Activated naive CD4-positive, alpha-beta T cell treated with anti-CD3 and anti-CD28 coated beads, Interleukin-2, amount 50 U/mL, for 72 hours (primary cell): ENCODE measurements around the gene MSRB1. TPM values are rescaled to one million over a fixed set of nuclear protein-coding genes. Genes with fewer than 3 reads are reported as not detected.
A peak's percentile ranks its signal among the peaks of the same experiment; 100 is the strongest.
"Not testable (repeated sequence)": the region's sequence is repeated elsewhere in the genome, so short reads cannot be mapped to it uniquely, and the experiment has no call there.

Experiments
- ATAC-seq, 2 donors: fragments of 150-1000 bp; cut with Tn5 transposase; 2 replicates each; pipeline ENCODE4 v1.10.0; 2021; ENCODE audit warnings: mild to moderate bottlenecking in 2 of 2, moderate library complexity in 2 of 2
- DNase-seq, 2 donors: peaks; one replicate each; pipeline ENCODE4 v3.0.0; 2021 to 2022; ENCODE audit warnings: low spot score in 2 of 2
- H3K27ac Mint-ChIP-seq, 2 donors: one replicate each; pipeline ENCODE4 v1.8.0; 2022; ENCODE audit warnings: mild to moderate bottlenecking in 2 of 2, mixed read lengths in 2 of 2
- H3K36me3 Mint-ChIP-seq, 2 donors: one replicate each; pipeline ENCODE4 v1.8.0; 2022; ENCODE audit warnings: mixed read lengths in 2 of 2
- H3K9me3 Mint-ChIP-seq, 2 donors: one replicate each; pipeline ENCODE4 v1.8.0; 2022; ENCODE audit warnings: mixed read lengths in 2 of 2
- total RNA-seq, 2 donors: library from RNA; stranded (reverse); gene quantifications; one replicate each; pipeline ENCODE4 v1.2.3, GENCODE V29; 2022

Gene MSRB1
- total RNA-seq, 2 donors from 2014 or later, result 17.3 to 41.7 TPM

GRCh38 chr16:1903845-1904840 lies 38.9 kb downstream of the MSRB1 start:
- ATAC-seq (no peak), DNase-seq (no peak)
- H3K9me3 Mint-ChIP-seq, result no peaks in the 10 kb centered on the region
- no peaks in the 10 kb centered on the region for H3K36me3 Mint-ChIP-seq
- H3K27ac Mint-ChIP-seq, result peak overlapping the region in 1 of 2 donors; percentile 55

DNA sequence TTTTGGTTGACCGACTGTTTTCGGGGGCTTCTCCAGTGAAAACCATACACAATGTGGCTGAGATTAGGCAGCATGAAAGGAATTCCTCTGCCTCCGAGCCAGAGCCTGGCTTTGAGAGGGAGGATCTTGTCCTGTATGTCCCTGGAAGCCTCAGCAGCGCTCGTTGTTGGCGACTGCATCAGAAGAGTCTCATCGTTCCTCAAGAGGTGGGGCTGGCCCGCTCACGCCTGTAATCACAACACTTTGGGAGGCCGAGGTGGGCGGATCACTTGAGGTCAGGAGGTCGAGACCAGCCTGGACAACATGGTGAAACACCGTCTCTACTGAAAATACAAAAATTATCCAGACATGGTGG lies 39.8 kb downstream of the MSRB1 start:
- no peak overlapping the region for H3K27ac Mint-ChIP-seq
- H3K9me3 Mint-ChIP-seq, result no peaks in the 10 kb centered on the region
- H3K36me3 Mint-ChIP-seq, result no peaks in the 10 kb centered on the region
- DNase-seq, result no peak
- ATAC-seq, result no peak

- H3K27ac Mint-ChIP-seq, result no peak overlapping the region
- no peaks in the 10 kb centered on the region for H3K36me3 Mint-ChIP-seq
- ATAC-seq, result no peak
- no peaks in the 10 kb centered on the region for H3K9me3 Mint-ChIP-seq
- no peak for DNase-seq
These were observed 40.3 kb downstream of the MSRB1 start for GRCh38 chr16:1902547-1903219.

DNA sequence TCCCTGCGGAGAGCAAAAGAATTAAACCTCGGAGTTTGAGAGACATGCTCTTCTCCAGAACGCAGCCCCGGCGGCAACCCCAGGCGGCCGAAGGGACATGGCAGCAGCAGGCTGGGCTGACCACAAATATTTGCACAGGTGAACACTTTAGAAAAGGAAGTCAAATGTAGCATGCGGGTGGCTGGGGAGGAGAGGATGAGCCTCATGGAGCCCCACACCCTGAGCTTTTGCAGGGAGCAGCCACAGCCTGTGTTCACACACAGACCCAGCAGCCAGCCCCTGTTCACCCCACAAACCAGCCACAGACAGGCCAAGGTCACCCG lies 42.6 kb downstream of the MSRB1 start:
- Mint-ChIP-seq H3K9me3 (no peaks in the 10 kb centered on the region), H3K36me3 (no peaks in the 10 kb centered on the region), H3K27ac (no peak overlapping the region)
- ATAC-seq (no peak), DNase-seq (no peak)

GRCh38 chr16:1899641-1900451 lies 43.2 kb downstream of the MSRB1 start:
- Mint-ChIP-seq H3K36me3 (no peaks in the 10 kb centered on the region), H3K27ac (no peak overlapping the region), H3K9me3 (no peaks in the 10 kb centered on the region)
- DNase-seq, result no peak
- no peak for ATAC-seq

- not testable (repeated sequence) for H3K36me3 Mint-ChIP-seq, ATAC-seq
These were observed 45.3 kb downstream of the MSRB1 start for GRCh38 chr16:1897692-1898091.

GRCh38 chr16:1895949-1896675 lies 46.9 kb downstream of the MSRB1 start:
- DNase-seq (no peak), ATAC-seq (no peak)
- Mint-ChIP-seq H3K9me3 (no peaks in the 10 kb centered on the region), H3K36me3 (no peaks in the 10 kb centered on the region), H3K27ac (no peak overlapping the region)

More at GRCh38 chr16:1897692-1898091, 45.3 kb downstream of the MSRB1 start:
- not testable (repeated sequence) for H3K9me3 Mint-ChIP-seq, DNase-seq, H3K27ac Mint-ChIP-seq

DNA sequence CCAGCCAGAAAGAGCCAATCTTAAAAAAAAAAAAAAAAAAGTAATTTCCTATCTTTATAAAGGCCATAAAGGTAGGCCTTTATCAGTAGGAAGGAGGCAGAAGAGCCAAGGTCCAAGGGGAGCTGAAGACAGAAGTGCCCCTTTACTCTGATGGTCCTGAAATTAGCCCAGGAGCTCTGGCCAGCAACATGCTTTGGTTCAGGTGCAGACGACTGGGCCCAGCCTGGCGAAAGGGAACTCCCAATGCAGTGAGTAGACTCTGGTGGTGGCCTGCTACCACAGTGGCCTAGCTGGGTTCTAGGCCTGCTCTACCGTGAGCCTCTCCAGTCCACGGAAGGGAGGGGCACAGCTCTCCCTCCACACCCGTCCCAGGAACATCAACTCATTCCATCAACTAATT lies 47.9 kb downstream of the MSRB1 start:
- H3K9me3 Mint-ChIP-seq, result no peaks in the 10 kb centered on the region

GRCh38 chr16:1890708-1891050 lies 52.3 kb downstream of the MSRB1 start:
- ATAC-seq (no peak), DNase-seq (no peak)
- Mint-ChIP-seq H3K27ac (no peak overlapping the region), H3K36me3 (no peaks in the 10 kb centered on the region), H3K9me3 (no peaks in the 10 kb centered on the region)

More for the DNA sequence above, 47.9 kb downstream of the MSRB1 start:
- Mint-ChIP-seq H3K27ac (no peak overlapping the region), H3K36me3 (no peaks in the 10 kb centered on the region)
- DNase-seq (no peak), ATAC-seq (no peak)

DNA sequence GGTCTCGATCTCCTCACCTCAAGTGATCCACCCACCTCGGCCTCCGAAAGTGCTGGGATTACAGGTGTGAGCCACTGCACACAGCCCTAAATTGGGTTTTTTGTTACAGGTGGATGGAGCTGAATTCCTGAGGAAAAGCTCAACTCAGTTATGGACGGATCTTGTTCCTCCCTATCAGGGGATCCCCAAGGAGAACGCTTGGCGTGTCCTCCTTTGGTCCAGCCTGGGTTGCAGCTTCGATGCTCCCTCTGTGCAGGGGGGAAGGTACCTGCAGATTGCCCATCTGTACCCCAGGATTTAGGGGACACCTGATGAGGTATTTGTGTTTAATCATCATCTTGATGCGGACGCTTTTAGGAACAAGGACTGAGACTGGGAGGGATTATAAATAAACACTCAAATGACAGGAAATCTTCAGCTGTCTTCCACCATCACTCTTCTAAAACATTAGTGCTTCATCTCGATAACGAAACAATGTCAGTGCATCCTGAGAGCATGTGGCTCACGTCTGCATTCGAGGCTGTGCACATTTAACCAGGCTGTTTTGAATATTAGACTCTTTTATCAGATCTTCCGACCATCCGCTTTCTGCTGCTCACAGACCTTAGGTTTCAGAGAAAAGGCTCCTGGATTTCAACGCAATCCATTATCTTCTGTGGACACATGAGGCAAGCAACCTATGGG lies 52.8 kb downstream of the MSRB1 start:
- no peaks in the 10 kb centered on the region for H3K9me3 Mint-ChIP-seq
- H3K27ac Mint-ChIP-seq, result no peak overlapping the region
- no peak for DNase-seq
- ATAC-seq, result no peak
- H3K36me3 Mint-ChIP-seq, result no peaks in the 10 kb centered on the region

Other genes starting within 250 kb of the MSRB1 start
- gene MAPK8IP3, start 237.0 kb downstream of the MSRB1 start, total RNA-seq, result 10 to 100 TPM; 76.1 to 83.6 TPM
- 10 to 100 TPM; 30.9 to 55.6 TPM for gene NME3, start 171.7 kb downstream of the MSRB1 start, total RNA-seq
- 10 to 100 TPM; 21.9 to 24.0 TPM for gene EME2, start 170.4 kb downstream of the MSRB1 start, total RNA-seq
- gene MRPS34, start 170.1 kb downstream of the MSRB1 start, total RNA-seq, result 100 to 1,000 TPM; 106 to 180 TPM
- gene SPSB3, start 160.6 kb downstream of the MSRB1 start, total RNA-seq, result 10 to 100 TPM; 19.1 to 29.2 TPM
- 10 to 100 TPM; 41.0 to 48.3 TPM for gene NUBP2, start 160.2 kb downstream of the MSRB1 start, total RNA-seq
- gene IGFALS, start 149.5 kb downstream of the MSRB1 start, total RNA-seq, result not detected
- gene HAGH, start 116.4 kb downstream of the MSRB1 start, total RNA-seq, result 10 to 100 TPM; 31.7 to 65.6 TPM
- gene FAHD1, start 116.0 kb downstream of the MSRB1 start, total RNA-seq, result 10 to 100 TPM; 11.9 to 13.0 TPM
- under 1 TPM; 0.43 to 0.45 TPM for gene MEIOB, start 71.0 kb downstream of the MSRB1 start, total RNA-seq
- gene HS3ST6, start 24.8 kb downstream of the MSRB1 start, total RNA-seq, result not detected
- gene RPL3L, start 11.5 kb upstream of the MSRB1 start, total RNA-seq, result not detected
- 10 to 100 TPM; 63.4 to 98.8 TPM for gene NDUFB10, start 16.3 kb upstream of the MSRB1 start, total RNA-seq
- gene RPS2, start 21.6 kb upstream of the MSRB1 start, total RNA-seq, result 1,000 to 10,000 TPM; 5,211 to 5,668 TPM
- gene RNF151, start 23.7 kb upstream of the MSRB1 start, total RNA-seq, result under 1 TPM in 1 of 2 donors, not detected in 1; 0.41 TPM
- gene TBL3, start 28.9 kb upstream of the MSRB1 start, total RNA-seq, result 10 to 100 TPM; 18.8 to 37.2 TPM
- gene NOXO1, start 38.3 kb upstream of the MSRB1 start, total RNA-seq, result not detected
- 10 to 100 TPM; 19.1 to 25.0 TPM for gene GFER, start 41.0 kb upstream of the MSRB1 start, total RNA-seq
- gene SYNGR3, start 46.8 kb upstream of the MSRB1 start, total RNA-seq, result 1 to 10 TPM; 2.0 to 9.0 TPM
- gene ZNF598, start 66.6 kb upstream of the MSRB1 start, total RNA-seq, result 10 to 100 TPM; 72.2 to 87.9 TPM
- 1 to 10 TPM in 1 of 2 donors, under 1 TPM in 1; 0.61 to 4.6 TPM for gene NPW, start 76.6 kb upstream of the MSRB1 start, total RNA-seq
- gene NHERF2, start 83.7 kb upstream of the MSRB1 start, total RNA-seq, result 1 to 10 TPM in 1 of 2 donors, under 1 TPM in 1; 0.82 to 3.7 TPM
- gene NTHL1, start 104.6 kb upstream of the MSRB1 start, total RNA-seq, result 10 to 100 TPM; 21.6 to 25.3 TPM
- 100 to 1,000 TPM in 1 of 2 donors, 10 to 100 TPM in 1; 70.5 to 121 TPM for gene TSC2, start 104.8 kb upstream of the MSRB1 start, total RNA-seq
- gene PKD1, start 192.7 kb upstream of the MSRB1 start, total RNA-seq, result 10 to 100 TPM; 77.0 to 87.6 TPM
- gene RAB26, start 205.4 kb upstream of the MSRB1 start, total RNA-seq, result under 1 TPM in 1 of 2 donors, not detected in 1; 0.80 TPM
- gene TRAF7, start 212.6 kb upstream of the MSRB1 start, total RNA-seq, result 10 to 100 TPM; 67.7 to 92.0 TPM